ENCODE data around the gene ACAP1. TPM values are rescaled to one million over a fixed set of nuclear protein-coding genes. Genes with fewer than 3 reads are reported as not detected.

The ACAP1 gene
- total RNA-seq, 1 experiment from 2014 or later: 8.8 TPM

DNA sequence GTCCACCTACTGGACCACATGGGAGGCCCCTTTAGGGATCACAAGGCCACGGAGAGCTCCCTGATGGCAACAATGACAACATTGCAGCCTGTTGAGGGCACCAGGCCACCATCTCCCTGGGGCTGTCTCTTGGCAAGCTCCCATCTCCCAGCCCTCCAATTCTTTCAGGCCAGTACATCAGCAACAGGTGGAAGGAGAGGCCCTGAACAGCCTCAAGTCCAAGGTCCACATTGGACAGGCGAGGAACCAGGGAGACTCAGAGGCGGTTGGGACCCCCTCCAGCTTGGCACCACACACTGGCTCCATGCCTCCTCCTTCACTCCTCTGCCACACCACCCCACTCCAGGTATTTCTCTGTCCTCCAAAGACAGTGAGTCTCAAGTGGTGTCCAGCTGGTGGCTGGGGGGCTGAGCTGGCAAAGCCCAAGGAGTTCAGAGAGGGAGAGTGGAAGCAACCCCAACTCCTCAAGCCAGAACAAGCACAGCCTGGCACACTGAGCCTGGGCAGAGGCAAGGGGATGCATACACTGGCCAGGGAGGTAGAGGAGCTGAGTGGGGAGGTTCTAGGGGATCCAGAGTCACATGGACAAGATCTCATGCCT lies 1.3 kb upstream of the ACAP1 start:
- H4K20me1 ChIP-seq (ENCODE audit: insufficient read depth): no peaks in the 10 kb centered on the region
- H2AFZ ChIP-seq (ENCODE audit: low read depth, low read length, poor library complexity, severe bottlenecking): no peak overlapping the region
- POLR2A ChIA-PET: no interaction called here
- H3K27me3 ChIP-seq (ENCODE audit: insufficient read depth, low read length): no peaks in the 10 kb centered on the region
- no peak overlapping the region for H3K4me2 ChIP-seq (ENCODE audit: low read length)
- DNase-seq (ENCODE audit: low read depth, low spot score) (no peak), ATAC-seq (no peak)
- no peak for TF ChIP-seq SRF (IDR thresholded peaks at IDR 0.05; ENCODE audit: low read depth)
- TF ChIP-seq ZFX (IDR thresholded peaks at IDR 0.05): no peak
- TF ChIP-seq EZH2phosphoT487 (IDR thresholded peaks at IDR 0.05; ENCODE audit: borderline replicate concordance): no peak
- no peak for TF ChIP-seq FOSL1 (IDR thresholded peaks at IDR 0.05; ENCODE audit: low read depth)
- TF ChIP-seq RAD21 (IDR thresholded peaks at IDR 0.05; ENCODE audit: low read depth): no peak
- TF ChIP-seq CBX3 (IDR thresholded peaks at IDR 0.05; ENCODE audit: low read depth): no peak
- TF ChIP-seq SIN3A (IDR thresholded peaks at IDR 0.05; ENCODE audit: low read depth): no peak
- no peak for TF ChIP-seq ELF1 (IDR thresholded peaks at IDR 0.05; ENCODE audit: borderline replicate concordance, low read depth)
- TF ChIP-seq, protein P1, sequence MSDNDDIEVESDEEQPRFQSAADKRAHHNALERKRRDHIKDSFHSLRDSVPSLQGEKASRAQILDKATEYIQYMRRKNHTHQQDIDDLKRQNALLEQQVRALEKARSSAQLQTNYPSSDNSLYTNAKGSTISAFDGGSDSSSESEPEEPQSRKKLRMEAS (IDR thresholded peaks at IDR 0.05): no peak
- TF ChIP-seq TCF7L2 (IDR thresholded peaks at IDR 0.05; ENCODE audit: borderline replicate concordance, extremely low read depth, insufficient read depth, insufficient read length): no peak
- TF ChIP-seq ZNF274 (IDR thresholded peaks at IDR 0.05; ENCODE audit: low read depth, low read length): no peak
- no peak for TF ChIP-seq SP1 (IDR thresholded peaks at IDR 0.05; ENCODE audit: low read depth)
- TF ChIP-seq, protein P2, sequence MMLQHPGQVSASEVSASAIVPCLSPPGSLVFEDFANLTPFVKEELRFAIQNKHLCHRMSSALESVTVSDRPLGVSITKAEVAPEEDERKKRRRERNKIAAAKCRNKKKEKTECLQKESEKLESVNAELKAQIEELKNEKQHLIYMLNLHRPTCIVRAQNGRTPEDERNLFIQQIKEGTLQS (IDR thresholded peaks at IDR 0.05): no peak
- TF ChIP-seq EGR1 (IDR thresholded peaks at IDR 0.05; ENCODE audit: low read depth): no peak
- no peak for TF ChIP-seq YY1 (IDR thresholded peaks at IDR 0.05; ENCODE audit: extremely low read depth, insufficient replicate concordance, low read depth, low read length)
- no peak for TF ChIP-seq POLR2A (IDR thresholded peaks at IDR 0.05; ENCODE audit: borderline replicate concordance, extremely low read depth, insufficient read depth, insufficient read length)
- TF ChIP-seq JUND (IDR thresholded peaks at IDR 0.05): no peak
- TF ChIP-seq, protein P3, sequence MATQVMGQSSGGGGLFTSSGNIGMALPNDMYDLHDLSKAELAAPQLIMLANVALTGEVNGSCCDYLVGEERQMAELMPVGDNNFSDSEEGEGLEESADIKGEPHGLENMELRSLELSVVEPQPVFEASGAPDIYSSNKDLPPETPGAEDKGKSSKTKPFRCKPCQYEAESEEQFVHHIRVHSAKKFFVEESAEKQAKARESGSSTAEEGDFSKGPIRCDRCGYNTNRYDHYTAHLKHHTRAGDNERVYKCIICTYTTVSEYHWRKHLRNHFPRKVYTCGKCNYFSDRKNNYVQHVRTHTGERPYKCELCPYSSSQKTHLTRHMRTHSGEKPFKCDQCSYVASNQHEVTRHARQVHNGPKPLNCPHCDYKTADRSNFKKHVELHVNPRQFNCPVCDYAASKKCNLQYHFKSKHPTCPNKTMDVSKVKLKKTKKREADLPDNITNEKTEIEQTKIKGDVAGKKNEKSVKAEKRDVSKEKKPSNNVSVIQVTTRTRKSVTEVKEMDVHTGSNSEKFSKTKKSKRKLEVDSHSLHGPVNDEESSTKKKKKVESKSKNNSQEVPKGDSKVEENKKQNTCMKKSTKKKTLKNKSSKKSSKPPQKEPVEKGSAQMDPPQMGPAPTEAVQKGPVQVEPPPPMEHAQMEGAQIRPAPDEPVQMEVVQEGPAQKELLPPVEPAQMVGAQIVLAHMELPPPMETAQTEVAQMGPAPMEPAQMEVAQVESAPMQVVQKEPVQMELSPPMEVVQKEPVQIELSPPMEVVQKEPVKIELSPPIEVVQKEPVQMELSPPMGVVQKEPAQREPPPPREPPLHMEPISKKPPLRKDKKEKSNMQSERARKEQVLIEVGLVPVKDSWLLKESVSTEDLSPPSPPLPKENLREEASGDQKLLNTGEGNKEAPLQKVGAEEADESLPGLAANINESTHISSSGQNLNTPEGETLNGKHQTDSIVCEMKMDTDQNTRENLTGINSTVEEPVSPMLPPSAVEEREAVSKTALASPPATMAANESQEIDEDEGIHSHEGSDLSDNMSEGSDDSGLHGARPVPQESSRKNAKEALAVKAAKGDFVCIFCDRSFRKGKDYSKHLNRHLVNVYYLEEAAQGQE (IDR thresholded peaks at IDR 0.05; ENCODE audit: low read depth): no peak
- TF ChIP-seq, protein P4, sequence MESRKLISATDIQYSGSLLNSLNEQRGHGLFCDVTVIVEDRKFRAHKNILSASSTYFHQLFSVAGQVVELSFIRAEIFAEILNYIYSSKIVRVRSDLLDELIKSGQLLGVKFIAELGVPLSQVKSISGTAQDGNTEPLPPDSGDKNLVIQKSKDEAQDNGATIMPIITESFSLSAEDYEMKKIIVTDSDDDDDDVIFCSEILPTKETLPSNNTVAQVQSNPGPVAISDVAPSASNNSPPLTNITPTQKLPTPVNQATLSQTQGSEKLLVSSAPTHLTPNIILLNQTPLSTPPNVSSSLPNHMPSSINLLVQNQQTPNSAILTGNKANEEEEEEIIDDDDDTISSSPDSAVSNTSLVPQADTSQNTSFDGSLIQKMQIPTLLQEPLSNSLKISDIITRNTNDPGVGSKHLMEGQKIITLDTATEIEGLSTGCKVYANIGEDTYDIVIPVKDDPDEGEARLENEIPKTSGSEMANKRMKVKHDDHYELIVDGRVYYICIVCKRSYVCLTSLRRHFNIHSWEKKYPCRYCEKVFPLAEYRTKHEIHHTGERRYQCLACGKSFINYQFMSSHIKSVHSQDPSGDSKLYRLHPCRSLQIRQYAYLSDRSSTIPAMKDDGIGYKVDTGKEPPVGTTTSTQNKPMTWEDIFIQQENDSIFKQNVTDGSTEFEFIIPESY (IDR thresholded peaks at IDR 0.05; ENCODE audit: extremely low read depth, insufficient replicate concordance, low read length): no peak
- TF ChIP-seq EZH2 (IDR thresholded peaks at IDR 0.05): no peak
- no TSS peak for BruUV-seq (replicated peaks)
- RAD21 ChIA-PET (ENCODE audit: low non-redundant PET in 1 of 2, low total read pairs in 2 of 2, uncharacterized antibody in 2 of 2, unreplicated experiment in 2 of 2): no interaction called here
- CTCF ChIA-PET: no interaction called here
- no peaks in the 10 kb centered on the region for H3K36me3 ChIP-seq (ENCODE audit: control insufficient read depth in 1 of 2, insufficient read depth in 2 of 2, low read length in 2 of 2)
- intact Hi-C loops (cut with micrococcal nuclease): no loop called here
- no peak overlapping the region for H3K4me3 ChIP-seq (replicated peaks in 1 of 2; ENCODE audit: low read depth in 1 of 2, low read length in 2 of 2)
- H3K27ac ChIP-seq (ENCODE audit: low read depth, low read length): no peak overlapping the region
- H3K9me3 ChIP-seq (ENCODE audit: control insufficient read depth in 1 of 2, insufficient read depth in 1 of 2, low read depth in 1 of 2, low read length in 2 of 2): no peaks in the 10 kb centered on the region
- no peaks in the 10 kb centered on the region for H3K9me2 ChIP-seq (ENCODE audit: insufficient read depth)
- H3K9ac ChIP-seq (ENCODE audit: low read length): no peak overlapping the region
- no peaks in the 10 kb centered on the region for H3K79me2 ChIP-seq (ENCODE audit: insufficient read depth, low read length)
- peaks cover 3 to 17% of the 10 kb centered on the region in 2 experiments; a peak in 3 of 4 replicates for H3K4me1 ChIP-seq (ENCODE audit: control insufficient read depth in 1 of 2, insufficient read depth in 2 of 2, low read length in 2 of 2)

Data from HCT116 (cell line).